LNCaP clone FGC (cell line): Measurements from ENCODE around the gene ROS1.
"Not testable (repeated sequence)": the region's sequence is repeated elsewhere in the genome, so short reads cannot be mapped to it uniquely, and the experiment has no call there.

ENCODE experiments used
- DNase-seq: peaks from one replicate; pipeline ENCODE4 v3.0.0-alpha.2; 2011; ENCODE audit warnings: low read depth
- H3K4me3 ChIP-seq: 2 replicates; pipeline ENCODE4 v1.5.1; 2011; ENCODE audit warnings: mild to moderate bottlenecking, low read depth, low read length, control low read depth
- CTCF ChIP-seq: IDR thresholded peaks from 2 replicates; pipeline ENCODE4 v1.5.1; 2012; ENCODE audit warnings: mild to moderate bottlenecking; ENCODE audit not compliant: control insufficient read depth, insufficient read depth; ENCODE audit errors: extremely low read depth

ROS1 gene

GRCh38 chr6:117381749-117382148 is 44.0 kb downstream of the ROS1 start:
- no peak overlapping the region for H3K4me3 ChIP-seq
- no peak for TF ChIP-seq CTCF
- no peak for DNase-seq

- DNase-seq = no peak
- H3K4me3 ChIP-seq = no peak overlapping the region
- no peak for TF ChIP-seq CTCF
These were observed 45.4 kb downstream of the ROS1 start for GRCh38 chr6:117380298-117380697.

GRCh38 chr6:117375446-117375845 is 50.3 kb downstream of the ROS1 start:
- no peak for TF ChIP-seq CTCF
- no peak overlapping the region for H3K4me3 ChIP-seq
- no peak for DNase-seq

- H3K4me3 ChIP-seq = no peak overlapping the region
- no peak for TF ChIP-seq CTCF
- no peak for DNase-seq
These were observed 52.4 kb downstream of the ROS1 start for GRCh38 chr6:117373211-117373813.

- DNase-seq, H3K4me3 ChIP-seq: not testable (repeated sequence)
These were observed 53.5 kb downstream of the ROS1 start for GRCh38 chr6:117372289-117372688.

GRCh38 chr6:117371492-117371891 is 54.2 kb downstream of the ROS1 start:
- H3K4me3 ChIP-seq = no peak overlapping the region
- no peak for TF ChIP-seq CTCF
- DNase-seq = no peak

GRCh38 chr6:117359581-117359980 is 66.2 kb downstream of the ROS1 start:
- H3K4me3 ChIP-seq = no peak overlapping the region
- DNase-seq = no peak
- no peak for TF ChIP-seq CTCF
